Measurements from ENCODE around the gene BTG4.

Gene BTG4

DNA sequence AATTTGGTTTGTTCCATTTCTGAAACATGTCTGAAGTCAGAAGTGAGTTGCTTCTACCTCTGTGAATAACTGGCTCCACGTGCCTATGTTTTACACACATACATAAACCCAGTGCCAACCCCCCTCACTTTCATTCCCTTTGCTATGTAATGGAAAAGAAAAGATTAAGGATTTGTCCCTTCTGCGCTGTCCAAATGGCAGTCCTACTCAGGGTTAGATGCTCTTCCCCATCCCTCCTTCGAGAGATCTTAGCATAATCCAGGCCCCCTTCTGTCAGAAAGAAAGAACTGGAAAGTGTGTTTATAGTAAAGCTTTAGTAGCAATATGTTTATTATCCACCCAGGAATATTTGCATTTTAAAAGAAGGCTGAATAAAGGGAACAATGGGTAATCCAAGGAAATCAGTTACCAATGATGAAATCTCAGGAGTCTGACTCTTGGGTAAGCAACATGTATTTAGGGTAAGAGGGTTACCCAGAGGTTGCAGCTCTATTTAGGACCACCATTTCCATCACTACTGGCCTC, 25.2 kb upstream of the BTG4 start:
- no peak for DNase-seq (ENCODE audit: low read depth in 2 of 2)

- no peak for DNase-seq (ENCODE audit: low read depth in 2 of 2)
Measured at GRCh38 chr11:111535281-111535680, 23.1 kb upstream of the BTG4 start.

- DNase-seq (ENCODE audit: low read depth in 2 of 2): no peak
Measured at GRCh38 chr11:111532365-111532709, 20.2 kb upstream of the BTG4 start.

DNA sequence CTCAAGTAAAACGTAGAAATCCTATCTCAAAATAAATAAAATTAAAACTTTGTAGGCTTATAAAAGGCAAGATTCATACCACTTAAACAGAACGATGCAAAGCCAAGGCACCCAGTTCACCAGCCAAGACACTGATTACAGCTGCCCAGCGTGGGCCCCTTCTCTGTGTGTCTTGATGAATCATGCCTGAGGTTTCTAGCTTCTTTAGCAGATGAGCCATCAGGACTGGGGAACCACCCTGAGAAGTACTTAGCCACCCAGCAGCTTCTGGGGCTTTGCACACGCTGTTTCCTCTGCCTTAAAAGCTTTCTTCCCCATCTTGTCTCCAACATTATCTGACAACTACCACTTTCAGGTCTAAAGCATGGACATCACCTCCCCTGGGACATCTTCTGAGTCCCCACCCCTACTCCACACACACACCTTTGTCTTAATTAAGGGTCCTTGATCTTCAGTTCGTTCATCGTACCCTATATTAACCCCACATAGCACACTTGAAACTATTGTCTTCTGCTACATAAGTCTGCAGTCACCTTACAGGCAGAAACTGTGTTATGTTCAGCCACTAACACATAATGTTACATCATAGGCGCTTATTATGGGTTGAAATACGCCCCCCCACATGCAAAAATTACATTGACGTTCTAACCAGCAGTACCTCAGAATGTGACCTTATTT, 19.6 kb upstream of the BTG4 start:
- DNase-seq (ENCODE audit: low read depth in 2 of 2): no peak

GRCh38 chr11:111531136-111531535, 18.9 kb upstream of the BTG4 start:
- no peak for DNase-seq (ENCODE audit: low read depth in 2 of 2)

DNA sequence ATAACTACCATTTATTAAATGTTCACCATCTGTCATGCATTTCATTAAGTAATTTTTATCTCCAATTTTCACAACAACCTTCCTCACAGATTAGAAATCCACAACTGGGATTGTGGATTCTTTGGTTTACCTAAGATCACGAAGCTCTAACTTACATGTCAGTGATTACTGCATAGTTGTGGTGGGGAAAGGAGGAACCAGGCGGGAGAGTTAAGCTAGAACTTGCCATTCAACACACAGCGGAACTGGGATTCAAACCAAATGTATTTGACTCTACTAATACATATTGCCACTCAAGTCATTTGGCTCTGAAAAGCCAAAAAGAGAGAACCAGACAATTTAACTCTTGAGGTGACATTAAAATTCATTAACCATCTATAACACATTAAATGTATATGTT, 17.9 kb upstream of the BTG4 start:
- DNase-seq (ENCODE audit: low read depth in 2 of 2): no peak

DNA sequence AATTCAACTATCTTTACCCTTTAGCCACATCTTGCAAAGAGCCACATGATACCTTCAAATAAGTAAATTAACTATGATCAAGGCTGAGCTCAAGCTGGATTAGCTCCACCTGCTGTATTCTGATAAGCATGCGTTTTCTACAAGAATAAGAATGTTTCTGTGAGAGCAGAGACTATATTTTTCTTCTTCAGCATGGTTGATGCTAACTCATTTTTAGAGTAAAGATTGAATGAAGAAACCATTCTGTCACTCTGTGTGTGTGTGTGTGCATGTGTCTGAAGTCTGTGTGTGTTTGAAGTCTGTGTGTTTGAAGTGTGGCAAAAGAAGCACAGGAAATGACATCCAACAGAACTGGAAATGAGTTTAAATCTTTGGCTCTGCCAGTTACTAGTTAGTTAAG, 16.4 kb upstream of the BTG4 start:
- DNase-seq (ENCODE audit: low read depth in 2 of 2): no peak

- DNase-seq (ENCODE audit: low read depth in 2 of 2): no peak
Measured at GRCh38 chr11:111527279-111527678, 15.1 kb upstream of the BTG4 start.

- DNase-seq (ENCODE audit: low read depth in 2 of 2): no peak
Measured at GRCh38 chr11:111526501-111526900, 14.3 kb upstream of the BTG4 start.

- DNase-seq (ENCODE audit: low read depth in 2 of 2): no peak
Measured at GRCh38 chr11:111525456-111525855, 13.3 kb upstream of the BTG4 start.

DNA sequence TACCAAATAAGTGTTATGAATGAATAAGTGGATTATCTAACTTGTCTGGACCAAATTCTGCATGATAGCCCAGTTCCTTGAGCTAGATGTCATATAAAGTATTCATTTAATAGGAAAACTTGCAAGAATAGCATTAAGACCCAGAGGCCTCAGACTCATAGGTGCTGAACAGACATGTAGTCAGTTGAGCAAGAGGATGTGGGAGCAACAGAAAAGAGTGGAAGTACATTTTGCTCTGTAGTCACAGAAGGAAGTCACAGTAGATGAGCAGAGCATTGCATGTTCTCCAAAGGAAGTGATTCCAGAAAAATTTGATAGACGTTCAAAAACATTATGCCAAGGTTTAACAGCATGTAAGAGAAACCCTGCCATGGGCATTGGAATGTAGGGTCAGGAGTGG, 11.9 kb upstream of the BTG4 start:
- no peak for DNase-seq (ENCODE audit: low read depth in 2 of 2)

DNA sequence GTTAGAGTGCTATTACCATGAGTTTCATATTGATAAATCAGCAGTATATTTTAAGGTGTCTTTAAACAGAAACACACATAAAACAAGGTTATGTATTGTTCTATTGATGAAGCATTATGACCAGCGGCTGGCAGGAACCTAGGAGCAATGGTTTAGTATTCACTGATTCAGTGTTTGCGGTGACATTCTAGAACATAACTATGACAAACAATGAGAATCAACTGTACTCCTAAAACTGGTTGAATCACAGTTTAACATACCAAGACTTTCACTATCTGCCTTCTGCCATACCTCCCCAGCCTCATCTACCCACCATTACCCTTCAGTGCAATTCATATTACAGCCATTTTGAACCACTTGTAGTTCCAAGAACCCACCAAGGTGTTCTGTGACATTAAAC, 11.2 kb upstream of the BTG4 start:
- DNase-seq (ENCODE audit: low read depth in 2 of 2): no peak

DNA sequence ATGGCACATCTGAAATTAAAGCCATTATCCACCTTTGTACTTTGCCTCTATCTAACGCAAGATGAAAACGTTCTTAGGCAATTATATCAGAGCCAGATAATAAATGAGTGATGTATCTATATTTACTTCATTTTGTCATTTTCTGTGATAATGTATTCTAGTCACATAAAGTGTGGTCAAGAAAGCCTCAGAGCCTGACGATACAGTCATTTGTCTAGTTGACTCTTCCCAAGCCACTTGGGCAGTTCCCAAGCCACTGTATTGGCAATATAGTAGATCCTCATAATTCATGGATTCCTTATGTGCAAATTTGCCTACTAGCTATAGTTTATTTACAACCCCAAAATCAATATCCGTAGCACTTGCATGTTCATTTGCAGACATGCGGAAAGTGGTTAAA, 10.2 kb upstream of the BTG4 start:
- DNase-seq (ENCODE audit: low read depth in 2 of 2): no peak

GRCh38 chr11:111521135-111521534, 8.9 kb upstream of the BTG4 start:
- no peak for DNase-seq (ENCODE audit: low read depth in 2 of 2)

- DNase-seq (ENCODE audit: low read depth in 2 of 2): no peak
Measured at GRCh38 chr11:111520560-111520959, 8.4 kb upstream of the BTG4 start.

DNA sequence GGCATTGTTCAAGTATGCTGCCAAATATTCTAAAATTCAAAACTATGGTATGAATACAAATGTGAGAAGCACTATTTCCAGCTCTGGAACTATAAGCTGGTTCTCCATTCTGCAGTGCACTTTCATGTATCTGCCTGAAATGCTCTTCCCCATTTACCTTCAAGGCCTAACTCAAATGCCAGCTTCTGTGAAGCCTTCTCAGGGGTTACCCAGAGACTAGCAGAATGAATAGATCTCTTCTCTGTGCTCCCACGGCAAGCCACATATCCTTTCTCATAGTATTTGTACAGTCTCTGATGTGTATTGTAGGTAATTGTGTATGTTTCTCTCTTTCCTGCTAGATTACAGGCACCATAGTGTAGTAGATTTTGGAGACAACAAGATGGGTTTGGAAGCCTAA, 6.5 kb upstream of the BTG4 start:
- no peak for DNase-seq (ENCODE audit: low read depth in 2 of 2)

DNA sequence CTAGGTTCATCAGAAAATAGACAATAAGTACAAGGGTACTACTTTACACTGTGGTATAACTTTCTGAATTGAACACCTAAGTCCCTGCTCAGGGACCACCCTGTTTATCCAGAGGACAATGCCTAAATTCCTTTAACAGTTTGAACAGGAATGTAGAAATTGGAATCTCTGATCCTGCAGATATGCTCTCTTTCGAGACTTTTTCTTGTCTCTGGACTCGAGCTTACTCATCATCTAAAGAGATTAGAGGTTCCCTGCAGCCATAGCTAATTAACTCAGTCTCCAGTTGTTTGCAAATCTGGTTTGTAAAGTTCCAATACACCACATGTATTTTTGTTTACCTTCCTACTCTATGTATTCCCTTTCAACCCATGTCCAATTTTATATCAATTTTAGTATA, 3.4 kb upstream of the BTG4 start:
- no peak for DNase-seq (ENCODE audit: low read depth in 2 of 2)

DNA sequence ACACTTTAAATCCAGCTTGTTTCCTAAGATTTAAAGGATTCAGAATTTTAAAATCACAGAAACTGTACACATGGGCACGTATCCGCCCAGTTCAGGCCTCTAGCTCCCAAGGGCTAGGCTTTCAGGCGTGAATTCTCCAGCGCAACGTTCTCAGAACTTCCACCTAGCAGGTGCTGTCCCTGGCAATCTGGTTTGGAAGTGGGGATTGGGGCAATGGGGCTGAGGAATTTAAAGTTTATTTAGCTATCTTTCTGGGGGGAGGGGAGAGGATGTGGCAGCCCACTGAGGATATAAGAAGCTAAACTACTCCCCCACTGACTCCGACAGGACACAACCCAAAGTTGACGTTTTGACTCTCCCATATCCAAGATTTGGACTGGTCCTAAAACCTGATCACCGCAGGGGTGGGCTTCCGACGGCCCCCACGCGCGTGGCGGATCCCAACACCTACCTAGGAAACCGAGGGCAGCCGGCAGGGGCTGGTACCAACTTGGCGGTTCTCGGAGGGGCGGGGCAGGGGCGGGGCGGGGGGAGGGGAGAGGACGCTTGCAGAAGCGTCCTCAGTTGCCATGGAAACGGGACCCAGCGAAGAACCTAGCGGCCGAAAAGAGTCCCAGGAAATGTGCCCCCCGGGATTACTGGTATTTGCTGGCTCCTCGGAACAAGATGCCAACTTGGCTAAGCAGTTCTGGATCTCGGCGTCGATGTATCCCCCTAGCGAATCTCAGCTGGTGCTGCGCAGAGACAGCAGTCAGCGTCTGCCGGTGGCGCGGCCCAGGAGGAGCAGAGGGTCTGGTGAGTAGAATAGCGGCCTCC, 2.2 kb upstream of the BTG4 start, which contains the start of gene HOATZ:
Gene HOATZ, plus strand, starts transcription at position 563 of the 816 bp plus-strand sequence. Its CDS starts 7 bp downstream, at position 570.
- DNase-seq (ENCODE audit: low read depth in 2 of 2): no peak

DNA sequence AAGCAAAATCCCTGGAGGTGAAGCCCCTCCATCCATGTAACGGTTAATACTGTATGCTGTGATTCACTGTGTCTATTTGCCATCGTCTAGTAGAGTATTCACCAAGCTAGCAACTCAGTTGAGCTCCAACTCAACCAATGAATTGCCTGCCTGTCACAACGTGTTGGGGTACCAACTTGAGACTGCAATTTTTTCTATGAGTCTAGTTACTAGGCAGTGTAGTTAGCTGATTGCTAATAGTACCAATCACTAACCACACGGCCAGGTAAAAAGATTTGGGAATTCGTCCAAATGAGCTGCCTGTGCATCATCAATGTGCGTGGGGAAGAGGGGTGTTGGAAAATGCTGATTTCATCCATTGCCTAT, 1.0 kb upstream of the BTG4 start:
- no peak for DNase-seq (ENCODE audit: low read depth in 2 of 2)

GRCh38 chr11:111510311-111510710, 1.9 kb downstream of the BTG4 start:
- no peak for DNase-seq (ENCODE audit: low read depth in 2 of 2)

GRCh38 chr11:111502611-111503010, 9.6 kb downstream of the BTG4 start:
- DNase-seq (ENCODE audit: low read depth in 2 of 2): no peak

GRCh38 chr11:111500481-111500880, 11.7 kb downstream of the BTG4 start:
- no peak for DNase-seq (ENCODE audit: low read depth in 2 of 2)

GRCh38 chr11:111499483-111499882, 12.7 kb downstream of the BTG4 start:
- no peak for DNase-seq (ENCODE audit: low read depth in 2 of 2)

Data from stimulated activated CD8-positive, alpha-beta memory T cell treated with anti-CD3 and anti-CD28 coated beads, Interleukin-7, amount 100 ng/mL, for 1 hour (primary cell).